Stimulated activated CD4-positive, alpha-beta T cell treated with anti-CD3 and anti-CD28 coated beads, TNF-alpha, amount 100 ng/mL, for 48 hours (primary cell): ENCODE results near the gene TAF1D.
"Not testable (repeated sequence)": the region's sequence is repeated elsewhere in the genome, so short reads cannot be mapped to it uniquely, and the experiment has no call there.

Source experiments
- DNase-seq, 3 donors: peaks; one replicate each; pipeline ENCODE4 v3.0.0-alpha.2; 2020; ENCODE audit warnings: low read depth in 3 of 3

The TAF1D gene

GRCh38 chr11:93741094-93741881, at the start of gene TAF1D, which contains the start of gene C11orf54:
Gene TAF1D, minus strand, starts transcription at chr11:93741495. Its CDS starts 2,191 bp downstream, at chr11:93739304.
Gene C11orf54, plus strand, starts transcription at chr11:93741672. Its CDS starts 5,722 bp downstream, at chr11:93747394.
- DNase-seq, result peak; percentile 85 to 93 (median 85)

- peak in 2 of 3 donors; percentile 8 to 13 for DNase-seq
Observed at GRCh38 chr11:93784935-93785360, 43.7 kb upstream of the TAF1D start.

- peak; percentile 77 to 86 (median 84) for DNase-seq
Observed at GRCh38 chr11:93784145-93784934, 43.0 kb upstream of the TAF1D start, which contains the start of gene MED17. Gene MED17, plus strand, starts transcription at chr11:93784282. Its CDS starts 232 bp downstream, at chr11:93784514.

- DNase-seq, result no peak
Observed at GRCh38 chr11:93783765-93784144, 42.5 kb upstream of the TAF1D start.

- DNase-seq, result no peak
Observed at GRCh38 chr11:93783362-93783761, 42.1 kb upstream of the TAF1D start.

GRCh38 chr11:93775289-93775688, 34.0 kb upstream of the TAF1D start:
- peak in 1 of 3 donors; percentile 13 for DNase-seq

GRCh38 chr11:93774560-93774959, 33.3 kb upstream of the TAF1D start:
- not testable (repeated sequence) for DNase-seq

- no peak for DNase-seq
Observed at GRCh38 chr11:93773601-93774200, 32.4 kb upstream of the TAF1D start.

GRCh38 chr11:93773045-93773477, 31.8 kb upstream of the TAF1D start:
- DNase-seq, result no peak

- no peak for DNase-seq
Observed at GRCh38 chr11:93772123-93772522, 30.8 kb upstream of the TAF1D start.

GRCh38 chr11:93770160-93770559, 28.9 kb upstream of the TAF1D start:
- no peak for DNase-seq

GRCh38 chr11:93767018-93767417, 25.7 kb upstream of the TAF1D start:
- no peak for DNase-seq

- no peak for DNase-seq
Observed at GRCh38 chr11:93766504-93766903, 25.2 kb upstream of the TAF1D start.

GRCh38 chr11:93765551-93765950, 24.3 kb upstream of the TAF1D start:
- DNase-seq, result no peak

- no peak for DNase-seq
Observed at GRCh38 chr11:93761910-93762309, 20.6 kb upstream of the TAF1D start.

GRCh38 chr11:93759123-93759522, 17.8 kb upstream of the TAF1D start:
- DNase-seq, result not testable (repeated sequence)

- no peak for DNase-seq
Observed at GRCh38 chr11:93757924-93758865, 16.9 kb upstream of the TAF1D start.

- no peak for DNase-seq
Observed at GRCh38 chr11:93757301-93757700, 16.0 kb upstream of the TAF1D start.

GRCh38 chr11:93756748-93757147, 15.5 kb upstream of the TAF1D start:
- DNase-seq, result no peak

- DNase-seq, result no peak
Observed at GRCh38 chr11:93753241-93753640, 11.9 kb upstream of the TAF1D start.

- no peak for DNase-seq
Observed at GRCh38 chr11:93751001-93751400, 9.7 kb upstream of the TAF1D start.
